Myocyte (in vitro differentiated cells): ENCODE measurements around the gene SLC35B1. TPM values are rescaled to one million over a fixed set of nuclear protein-coding genes. Genes with fewer than 3 reads are reported as not detected.

Experiments used
- DNase-seq: peaks from one replicate; pipeline ENCODE4 v3.0.0-alpha.2; 2012; ENCODE audit warnings: low read depth
- polyA plus RNA-seq: library from polyadenylated mRNA; unstranded; fragments of >200 nt; gene quantifications from one replicate; pipeline ENCODE4 v1.2.1, GENCODE V29; 2012; ENCODE audit warnings: missing spikeins
- total RNA-seq: library from RNA; depleted of rRNA; stranded (reverse); fragments of >200 nt; gene quantifications from 2 replicates; pipeline ENCODE4 v1.2.3, GENCODE V29; 2014

Gene SLC35B1
- 88.3 and 96.5 TPM in 2 replicates for total RNA-seq
- polyA plus RNA-seq: 86.4 TPM

- peak; percentile 99 for DNase-seq
Measured at GRCh38 chr17:49707608-49708514, at the start of gene SLC35B1. SLC35B1 (minus strand) TSS chr17:49707964; CDS start chr17:49707833, 131 bp downstream.

- no peak for DNase-seq
Measured at GRCh38 chr17:49757151-49757777, 49.5 kb upstream of the SLC35B1 start.

DNA sequence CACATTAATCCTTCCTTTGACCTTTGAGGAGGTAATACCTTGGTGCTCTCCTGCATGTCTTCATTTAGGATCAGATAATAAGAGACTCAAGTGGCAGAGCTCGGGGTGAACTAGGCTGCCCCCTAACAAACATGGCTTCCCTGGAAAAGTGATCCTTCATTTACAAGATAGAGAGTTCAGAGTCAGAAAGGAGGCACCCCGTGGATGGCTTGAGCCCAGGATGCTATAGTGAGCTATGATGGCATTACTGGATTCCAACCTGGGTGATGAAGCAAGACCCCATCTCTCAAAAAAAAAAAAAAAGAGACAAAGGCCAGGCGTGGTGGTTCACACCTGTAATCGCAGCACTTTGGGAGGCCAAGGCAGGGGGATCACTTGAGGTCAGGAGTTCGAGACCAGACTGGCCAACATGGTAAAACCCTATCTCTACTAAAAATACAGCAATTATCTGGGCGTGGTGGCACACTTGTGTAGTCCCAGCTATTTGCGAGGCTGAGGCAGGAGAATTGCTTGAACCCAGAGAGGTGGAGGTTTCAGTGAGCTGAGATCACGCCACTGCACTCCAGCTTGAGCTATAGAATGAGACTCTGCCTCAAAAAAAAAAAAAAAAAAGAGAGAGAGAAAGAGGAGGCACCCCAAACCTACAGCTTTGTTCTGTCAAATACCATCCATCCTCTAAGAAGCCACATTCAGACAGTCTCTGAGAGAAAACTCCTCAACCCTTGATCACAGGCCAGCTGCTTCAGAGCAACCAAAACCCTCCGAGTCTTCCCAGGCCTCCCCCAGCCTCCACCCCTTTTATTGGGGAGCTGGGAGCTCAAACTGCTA is 48.8 kb upstream of the SLC35B1 start:
- DNase-seq: no peak

GRCh38 chr17:49755663-49756283 is 48.0 kb upstream of the SLC35B1 start:
- DNase-seq: no peak

DNA sequence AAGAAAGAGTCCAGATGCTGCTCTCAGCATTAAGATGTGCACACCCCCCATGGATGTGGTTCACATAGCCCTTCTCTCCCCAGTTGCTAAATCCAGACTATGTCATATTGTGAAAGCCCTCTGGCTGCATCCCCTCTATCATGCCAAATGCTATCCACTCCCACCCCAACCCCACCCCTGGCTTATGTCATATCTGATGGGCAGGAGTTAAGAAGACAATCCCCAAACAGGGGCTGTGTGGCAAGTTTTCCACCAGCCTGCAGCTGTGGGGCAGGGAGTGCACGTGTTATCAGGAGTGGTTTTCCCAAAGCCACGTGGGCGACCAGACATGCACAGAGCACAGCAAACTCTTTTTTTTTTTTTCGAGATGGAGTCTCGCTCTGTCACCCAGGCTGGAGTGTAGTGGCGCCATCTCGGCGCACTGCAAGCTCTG is 46.2 kb upstream of the SLC35B1 start:
- peak; percentile 64 for DNase-seq

DNA sequence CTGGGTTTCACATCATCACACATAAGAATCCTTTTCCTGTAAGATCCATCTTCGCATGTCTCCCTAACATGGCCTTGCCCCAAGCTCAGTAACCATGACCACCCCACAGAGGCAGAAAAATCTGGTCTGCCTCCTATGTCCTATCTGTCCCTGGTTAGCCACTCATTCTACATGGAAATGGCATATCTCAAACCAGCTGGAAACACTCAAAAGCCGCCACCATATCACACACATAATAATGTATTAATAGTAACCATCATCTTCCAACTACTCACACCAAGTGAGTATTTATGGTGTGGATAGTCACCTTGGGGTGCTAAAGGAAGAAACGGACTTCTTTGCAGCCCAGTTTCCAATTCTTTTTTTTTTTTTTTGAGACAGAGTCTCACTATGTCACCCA is 44.7 kb upstream of the SLC35B1 start:
- DNase-seq: no peak

DNA sequence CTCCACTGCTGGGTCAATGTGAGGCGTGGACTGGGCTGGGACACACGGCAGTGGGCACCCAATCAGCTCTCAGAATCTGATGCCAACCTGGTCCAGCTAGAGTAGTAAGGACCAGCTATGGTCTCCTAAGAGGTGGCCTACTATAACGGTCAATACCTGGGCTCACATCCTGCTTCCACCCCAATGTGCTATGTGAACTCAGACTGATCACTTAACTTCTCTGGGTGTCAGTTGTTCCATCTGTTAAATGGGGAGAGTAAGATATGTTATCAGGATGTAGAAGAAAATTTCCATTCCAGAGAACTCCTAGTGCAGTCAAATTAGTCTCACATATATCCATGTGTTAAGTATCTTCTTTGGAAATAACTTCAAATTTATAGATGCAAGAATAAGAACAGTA is 42.0 kb upstream of the SLC35B1 start:
- DNase-seq: no peak

DNA sequence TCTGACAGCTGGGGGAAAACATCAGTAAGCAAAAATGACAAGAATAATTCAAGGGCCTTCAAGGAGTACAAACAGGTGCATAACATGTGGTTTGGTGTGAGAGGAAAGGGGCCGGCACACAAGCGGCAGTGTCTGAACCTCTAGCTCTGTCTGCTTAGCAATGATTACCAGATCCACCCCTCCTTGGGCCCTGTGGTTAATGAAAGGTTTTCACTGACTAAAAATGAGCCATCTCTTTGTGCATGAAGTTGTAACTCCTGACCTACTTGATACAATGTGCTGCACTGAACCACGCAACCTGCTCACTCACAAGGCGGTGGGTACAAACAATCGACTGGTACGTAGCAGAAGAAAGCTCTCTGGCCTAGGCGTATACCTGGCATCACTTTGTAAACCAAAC is 41.0 kb upstream of the SLC35B1 start:
- DNase-seq: peak; percentile 32

- DNase-seq: no peak
Measured at GRCh38 chr17:49748223-49748622, 40.5 kb upstream of the SLC35B1 start.

DNA sequence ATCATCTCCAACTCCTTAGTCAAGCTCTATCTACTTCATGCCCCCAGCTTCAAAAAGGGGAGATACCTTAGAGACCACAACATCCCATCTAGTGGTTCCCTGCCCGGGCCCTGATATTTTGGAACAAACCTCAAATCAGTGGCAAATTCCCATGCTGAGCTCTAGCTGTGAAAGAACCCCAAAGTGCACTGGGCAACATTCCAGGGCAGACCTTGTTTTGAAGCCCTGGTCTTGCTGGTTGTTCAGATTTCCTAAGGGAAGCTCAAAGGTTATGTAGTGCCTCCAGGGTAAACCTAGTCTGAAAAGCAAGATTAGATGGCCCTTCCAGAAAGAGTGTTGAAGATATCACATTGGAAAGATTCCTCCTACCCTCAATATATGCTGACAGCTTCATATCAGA is 39.9 kb upstream of the SLC35B1 start:
- no peak for DNase-seq

DNA sequence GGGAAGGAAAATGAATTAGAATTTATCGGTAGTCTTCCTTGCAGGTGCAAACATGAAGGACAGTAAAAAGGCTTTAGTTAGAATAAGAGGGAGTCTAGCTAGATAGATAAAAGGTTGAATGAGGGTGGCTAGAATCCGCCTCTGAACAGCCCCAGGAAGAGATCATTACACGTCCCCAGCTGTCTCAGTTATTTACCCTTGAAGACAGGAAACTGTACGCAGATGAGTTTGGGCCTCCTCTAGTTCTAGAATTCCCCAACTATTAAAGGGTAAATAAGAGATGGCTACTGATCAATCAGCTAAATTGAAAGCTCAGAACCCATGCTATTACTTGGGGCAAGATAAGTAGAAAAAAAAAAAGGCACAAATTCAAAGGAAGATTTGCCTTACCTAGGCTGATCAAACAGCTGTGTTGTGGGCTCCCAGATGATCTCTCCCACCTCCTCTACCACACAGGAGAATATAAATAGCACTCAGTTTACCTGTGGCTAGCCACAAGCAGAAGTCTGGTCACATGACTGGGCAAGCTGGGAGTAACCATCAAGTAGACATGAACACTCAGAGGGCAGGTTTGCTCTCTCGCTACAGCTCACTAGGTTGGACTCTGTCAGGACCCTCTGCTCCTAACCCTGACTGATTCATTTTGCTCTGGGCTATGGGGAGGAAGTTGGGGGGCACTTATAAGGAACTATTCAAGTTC is 39.2 kb upstream of the SLC35B1 start:
- DNase-seq: peak; percentile 64

- no peak for DNase-seq
Measured at GRCh38 chr17:49745175-49746139, 37.7 kb upstream of the SLC35B1 start.

DNA sequence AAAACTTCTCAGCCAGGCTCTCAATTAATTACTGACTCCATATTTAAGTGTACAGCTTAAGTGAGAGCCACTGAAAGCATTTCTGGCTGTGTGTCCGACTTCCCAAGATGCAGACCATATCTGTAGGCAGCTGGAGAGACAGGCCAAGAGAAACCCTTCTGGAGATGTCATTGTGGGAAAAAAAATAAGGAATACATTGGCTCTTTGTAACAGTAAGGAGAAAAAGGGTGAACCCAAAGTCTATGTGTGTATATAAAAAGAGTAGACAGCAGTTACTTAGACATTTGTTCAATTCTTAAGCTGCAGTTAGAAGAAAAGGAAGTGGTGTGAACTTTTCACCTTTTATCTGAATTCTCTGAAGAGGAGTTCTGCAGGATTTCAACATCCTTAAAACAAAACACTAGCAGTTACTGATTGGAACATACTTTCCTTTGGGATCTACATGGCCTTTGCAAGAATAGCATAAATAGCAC is 34.4 kb upstream of the SLC35B1 start:
- DNase-seq: no peak

- no peak for DNase-seq
Measured at GRCh38 chr17:49741692-49742076, 33.9 kb upstream of the SLC35B1 start.

GRCh38 chr17:49741009-49741691 is 33.4 kb upstream of the SLC35B1 start:
- DNase-seq: peak; percentile 34

- DNase-seq: peak; percentile 55
Measured at GRCh38 chr17:49739641-49740271, 32.0 kb upstream of the SLC35B1 start.

- DNase-seq: peak; percentile 59
Measured at GRCh38 chr17:49738456-49739163, 30.8 kb upstream of the SLC35B1 start.
